Measurements from ENCODE around the gene TSHZ2. TPM values are rescaled to one million over a fixed set of nuclear protein-coding genes. Genes with fewer than 3 reads are reported as not detected.

TSHZ2 gene
- total RNA-seq, 1 donor from 2014 or later, result 1.6 TPM

DNA sequence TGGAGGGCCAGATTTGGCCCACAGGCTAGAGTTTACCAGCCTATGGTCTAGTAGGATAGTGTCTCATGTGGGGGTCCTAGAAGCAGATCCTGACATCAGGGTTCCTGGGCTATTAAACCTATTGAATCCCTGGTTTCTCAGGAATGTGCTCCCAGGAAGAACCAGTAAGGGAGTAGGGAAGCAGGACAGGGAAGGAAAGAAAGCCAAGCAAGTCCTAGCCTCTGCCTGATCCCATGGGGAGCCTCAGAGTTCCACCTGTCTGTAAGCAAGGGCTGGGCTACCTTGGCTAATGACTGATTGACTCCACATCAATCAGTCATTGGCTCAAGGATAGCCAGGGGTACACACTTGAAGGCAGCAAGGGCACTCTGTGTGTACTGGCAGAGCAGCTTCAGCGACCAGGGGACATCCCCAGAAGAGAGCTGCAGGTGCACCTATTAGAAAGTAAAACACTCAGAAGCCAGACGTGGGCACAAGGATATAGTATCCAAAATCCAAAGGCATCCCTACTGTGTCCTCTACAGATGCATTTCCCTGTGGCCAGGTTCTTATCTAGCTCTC lies 309.5 kb downstream of the TSHZ2 start:
- DNase-seq (ENCODE audit: low read depth) (no peak), FAIRE-seq (peak; percentile 95)
- Histone ChIP-seq H3K27me3 (ENCODE audit: control insufficient read depth, insufficient read depth, low read length) (no peaks in the 10 kb centered on the region), H3K4me3 (ENCODE audit: low read depth, low read length) (no peak overlapping the region), H3K36me3 (ENCODE audit: control insufficient read depth, insufficient read depth, low read length) (no peaks in the 10 kb centered on the region)
- TF ChIP-seq, protein P1, sequence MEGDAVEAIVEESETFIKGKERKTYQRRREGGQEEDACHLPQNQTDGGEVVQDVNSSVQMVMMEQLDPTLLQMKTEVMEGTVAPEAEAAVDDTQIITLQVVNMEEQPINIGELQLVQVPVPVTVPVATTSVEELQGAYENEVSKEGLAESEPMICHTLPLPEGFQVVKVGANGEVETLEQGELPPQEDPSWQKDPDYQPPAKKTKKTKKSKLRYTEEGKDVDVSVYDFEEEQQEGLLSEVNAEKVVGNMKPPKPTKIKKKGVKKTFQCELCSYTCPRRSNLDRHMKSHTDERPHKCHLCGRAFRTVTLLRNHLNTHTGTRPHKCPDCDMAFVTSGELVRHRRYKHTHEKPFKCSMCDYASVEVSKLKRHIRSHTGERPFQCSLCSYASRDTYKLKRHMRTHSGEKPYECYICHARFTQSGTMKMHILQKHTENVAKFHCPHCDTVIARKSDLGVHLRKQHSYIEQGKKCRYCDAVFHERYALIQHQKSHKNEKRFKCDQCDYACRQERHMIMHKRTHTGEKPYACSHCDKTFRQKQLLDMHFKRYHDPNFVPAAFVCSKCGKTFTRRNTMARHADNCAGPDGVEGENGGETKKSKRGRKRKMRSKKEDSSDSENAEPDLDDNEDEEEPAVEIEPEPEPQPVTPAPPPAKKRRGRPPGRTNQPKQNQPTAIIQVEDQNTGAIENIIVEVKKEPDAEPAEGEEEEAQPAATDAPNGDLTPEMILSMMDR (IDR thresholded peaks at IDR 0.05; ENCODE audit: insufficient read depth, low read length, severe bottlenecking), result no peak

DNA sequence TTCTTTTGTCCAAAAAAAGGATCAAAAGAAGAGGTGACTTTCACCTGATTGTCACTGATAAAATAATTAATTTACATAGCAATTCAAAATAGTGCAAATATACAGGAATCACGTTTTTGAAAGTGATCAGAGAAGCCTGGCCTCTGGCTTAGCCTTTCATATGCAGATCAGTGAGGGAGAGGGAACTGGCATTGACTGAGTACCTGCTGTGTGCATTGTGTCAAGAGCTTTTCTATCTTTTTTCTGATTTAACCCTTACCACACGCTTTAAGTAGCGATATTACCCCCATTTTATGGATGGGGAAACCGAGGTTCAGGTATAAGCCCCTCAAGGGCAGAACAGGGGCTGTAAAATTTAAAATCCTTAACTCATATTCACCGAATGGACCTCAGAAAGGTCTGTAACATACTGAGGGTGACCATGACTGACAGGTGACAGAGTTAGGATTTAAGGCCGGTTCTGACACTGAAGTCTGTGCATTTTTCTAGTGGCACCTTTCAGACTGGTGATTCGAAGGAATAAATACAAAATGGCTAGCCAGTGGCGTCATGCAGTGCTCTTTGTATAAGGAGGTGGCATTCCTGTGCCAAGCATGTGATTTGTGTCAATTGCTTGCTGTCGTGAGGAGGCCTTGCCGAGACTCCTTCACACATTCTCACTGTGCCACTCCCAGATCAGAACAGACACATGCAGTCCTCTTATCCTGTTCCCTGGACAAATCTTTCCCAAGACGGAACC lies 310.2 kb downstream of the TSHZ2 start:
- Histone ChIP-seq H3K27me3 (ENCODE audit: control insufficient read depth, insufficient read depth, low read length) (no peaks in the 10 kb centered on the region), H3K36me3 (ENCODE audit: control insufficient read depth, insufficient read depth, low read length) (no peaks in the 10 kb centered on the region), H3K4me3 (ENCODE audit: low read depth, low read length) (no peak overlapping the region)
- TF ChIP-seq, protein P1 (IDR thresholded peaks at IDR 0.05; ENCODE audit: insufficient read depth, low read length, severe bottlenecking), result no peak
- no peak for DNase-seq (ENCODE audit: low read depth)
- no peak for FAIRE-seq

DNA sequence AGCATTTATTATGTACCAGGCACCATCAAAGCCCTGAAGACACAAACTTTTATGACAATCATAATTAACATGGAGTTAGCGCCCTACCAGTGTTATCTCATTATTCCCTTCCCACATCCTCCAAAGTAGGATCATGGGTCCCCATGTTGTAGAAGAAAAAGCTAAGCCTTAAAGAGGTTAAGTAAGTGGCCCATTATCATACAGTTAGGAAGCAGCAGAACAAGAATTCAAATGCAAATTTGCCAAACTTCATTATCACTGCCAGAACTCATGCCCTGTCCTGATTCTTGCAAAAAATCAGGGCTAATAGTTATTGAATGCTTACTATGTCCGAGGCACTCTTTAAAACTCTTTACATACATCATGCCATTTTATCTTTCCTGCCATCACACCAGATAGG lies 310.9 kb downstream of the TSHZ2 start:
- no peak for FAIRE-seq
- TF ChIP-seq, protein P1 (IDR thresholded peaks at IDR 0.05; ENCODE audit: insufficient read depth, low read length, severe bottlenecking), result no peak
- DNase-seq (ENCODE audit: low read depth), result no peak
- no peaks in the 10 kb centered on the region for H3K36me3 ChIP-seq (ENCODE audit: control insufficient read depth, insufficient read depth, low read length)
- H3K4me3 ChIP-seq (ENCODE audit: low read depth, low read length), result no peak overlapping the region
- H3K27me3 ChIP-seq (ENCODE audit: control insufficient read depth, insufficient read depth, low read length), result no peaks in the 10 kb centered on the region

DNA sequence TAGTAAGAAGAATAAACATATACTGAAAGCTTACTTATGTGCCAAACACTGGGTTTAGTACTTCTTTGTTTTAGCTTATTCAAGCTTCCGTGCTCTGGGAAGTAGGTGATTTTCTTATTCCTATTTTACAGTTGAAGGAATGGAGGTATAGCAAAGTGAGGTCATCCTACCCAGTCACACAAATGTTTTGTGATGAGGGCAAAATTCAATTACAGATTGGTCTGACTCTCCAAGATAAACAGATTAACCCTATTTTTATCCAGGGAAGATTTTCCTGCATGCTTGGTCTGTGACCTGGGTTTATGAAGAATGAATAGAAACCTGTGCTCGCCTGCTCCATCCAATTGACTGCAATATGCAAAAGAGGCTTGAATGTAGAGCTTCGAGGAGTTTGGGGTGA lies 311.4 kb downstream of the TSHZ2 start:
- H3K36me3 ChIP-seq (ENCODE audit: control insufficient read depth, insufficient read depth, low read length), result no peaks in the 10 kb centered on the region
- no peaks in the 10 kb centered on the region for H3K27me3 ChIP-seq (ENCODE audit: control insufficient read depth, insufficient read depth, low read length)
- FAIRE-seq (no peak), DNase-seq (ENCODE audit: low read depth) (no peak)
- H3K4me3 ChIP-seq (ENCODE audit: low read depth, low read length), result no peak overlapping the region
- TF ChIP-seq, protein P1 (IDR thresholded peaks at IDR 0.05; ENCODE audit: insufficient read depth, low read length, severe bottlenecking), result no peak

DNA sequence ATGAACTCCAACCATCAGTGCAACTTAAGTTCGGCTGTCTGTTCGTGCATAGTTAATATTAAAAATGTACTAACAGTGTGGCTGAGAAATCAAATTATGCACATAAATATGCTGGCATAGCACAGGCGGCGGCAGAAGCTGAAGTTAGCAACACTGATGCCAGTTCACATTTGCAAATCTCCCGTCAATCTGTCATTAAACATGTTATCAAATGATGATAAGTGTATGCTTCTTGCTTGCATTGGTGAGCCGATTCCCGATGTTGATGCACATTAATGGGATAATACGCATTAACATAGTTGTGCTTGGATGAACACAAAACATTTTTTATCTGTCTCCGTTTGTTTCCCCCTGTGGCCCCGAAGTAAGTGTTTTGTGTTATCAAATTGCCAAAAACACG lies 312.1 kb downstream of the TSHZ2 start:
- no peak for FAIRE-seq
- TF ChIP-seq, protein P1 (IDR thresholded peaks at IDR 0.05; ENCODE audit: insufficient read depth, low read length, severe bottlenecking), result no peak
- no peak for DNase-seq (ENCODE audit: low read depth)
- Histone ChIP-seq H3K27me3 (ENCODE audit: control insufficient read depth, insufficient read depth, low read length) (no peaks in the 10 kb centered on the region), H3K4me3 (ENCODE audit: low read depth, low read length) (no peak overlapping the region), H3K36me3 (ENCODE audit: control insufficient read depth, insufficient read depth, low read length) (no peaks in the 10 kb centered on the region)
